Right hindlimb (tissue), 1 donor: ENCODE results near the gene QRICH2.
"Not testable (repeated sequence)": the region's sequence is repeated elsewhere in the genome, so short reads cannot be mapped to it uniquely, and the experiment has no call there.

Source experiments
- DNase-seq: peaks from one replicate; pipeline ENCODE4 v3.0.0-alpha.2; 2018

QRICH2 gene

DNA sequence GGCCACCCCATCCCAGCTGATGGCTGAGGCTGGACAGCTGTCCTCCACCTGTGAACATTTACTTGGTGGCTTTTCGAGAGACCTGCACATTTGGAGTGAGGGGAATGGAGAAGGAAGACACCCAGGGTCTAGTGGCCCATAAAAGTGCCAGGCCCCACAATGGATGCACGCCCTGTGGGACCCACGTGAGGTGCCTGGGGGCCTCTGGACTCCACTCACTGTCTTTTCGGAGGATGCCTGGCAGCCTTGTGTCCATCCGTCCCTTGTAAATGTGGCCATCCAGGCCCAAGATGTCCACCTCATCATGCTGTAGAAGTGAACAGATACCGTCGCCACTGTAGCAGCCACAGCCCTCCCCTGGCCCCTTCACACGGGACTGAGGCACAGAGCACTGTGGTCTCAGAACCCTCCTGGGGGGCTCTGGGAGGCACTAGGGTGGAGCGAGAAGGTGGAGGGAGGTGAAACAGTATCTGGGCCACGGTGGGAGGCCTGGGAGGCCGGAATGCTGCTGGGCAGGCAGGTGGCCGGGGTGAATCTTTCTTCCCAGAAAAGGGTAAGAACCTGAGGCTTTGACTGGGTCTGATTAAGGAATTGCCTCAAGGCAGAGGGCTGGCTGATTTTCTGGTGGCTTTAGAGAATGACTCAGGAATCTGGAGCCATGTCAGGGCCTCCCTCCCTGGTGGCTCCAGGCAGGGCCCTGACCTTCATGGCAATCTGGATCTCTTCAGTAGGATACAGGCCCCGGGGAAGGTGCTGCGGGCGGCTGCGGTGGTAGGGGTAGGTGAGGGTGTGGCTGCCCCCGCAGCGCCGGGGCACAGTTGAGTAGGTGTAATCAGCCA is 31.4 kb downstream of the QRICH2 start:
- no peak for DNase-seq

DNA sequence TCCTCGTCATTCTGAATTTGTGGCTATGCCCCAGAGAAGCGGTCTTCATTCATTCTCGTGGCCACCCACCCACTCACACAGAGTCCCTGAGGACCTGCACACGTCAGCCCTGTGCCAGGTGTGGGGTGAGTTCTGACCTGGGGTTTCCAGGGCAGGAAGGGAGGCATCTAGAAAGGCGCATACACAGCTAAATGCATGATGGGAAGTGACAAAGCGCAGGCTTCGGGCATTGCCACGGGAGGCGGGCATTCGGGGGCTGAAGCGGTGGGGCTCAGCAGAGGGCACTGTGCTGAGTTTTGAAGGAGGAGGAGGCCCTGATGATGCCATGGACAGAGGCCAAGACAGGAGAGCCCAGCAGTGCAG is 32.0 kb downstream of the QRICH2 start:
- no peak for DNase-seq

DNA sequence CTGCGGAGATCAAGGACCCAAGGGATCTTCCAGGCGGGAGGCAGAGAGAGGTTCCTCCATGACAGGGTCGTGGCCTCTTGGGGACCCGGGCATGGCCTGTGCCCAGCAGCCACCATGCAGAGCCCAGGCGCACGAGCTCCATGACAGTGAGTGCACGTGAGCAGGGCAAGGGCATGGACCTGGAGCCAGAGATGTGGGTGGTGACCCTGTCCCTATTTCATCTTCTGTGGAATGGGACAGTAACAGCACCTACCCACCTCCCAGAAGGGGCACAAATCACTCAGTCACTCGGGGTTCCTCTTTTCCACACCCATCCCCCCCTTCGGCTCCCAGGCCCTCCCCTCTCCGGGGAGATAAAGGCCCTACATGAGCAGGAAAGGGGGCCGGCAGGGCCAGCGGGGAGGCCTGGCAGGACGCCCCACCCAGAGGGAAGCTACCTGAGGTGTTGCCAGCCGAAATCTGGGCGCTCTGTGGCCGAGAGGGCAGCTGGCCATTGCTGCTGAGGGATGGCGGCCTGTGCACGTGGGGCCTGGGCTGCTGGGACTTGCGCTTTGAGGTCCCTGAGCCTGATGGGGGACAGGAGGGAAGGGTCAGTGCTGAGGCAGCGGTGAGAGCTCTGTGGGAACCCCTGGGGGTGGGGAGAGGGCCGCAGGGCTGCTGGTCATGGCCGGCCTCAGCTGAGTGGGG is 32.6 kb downstream of the QRICH2 start:
- DNase-seq: no peak

DNA sequence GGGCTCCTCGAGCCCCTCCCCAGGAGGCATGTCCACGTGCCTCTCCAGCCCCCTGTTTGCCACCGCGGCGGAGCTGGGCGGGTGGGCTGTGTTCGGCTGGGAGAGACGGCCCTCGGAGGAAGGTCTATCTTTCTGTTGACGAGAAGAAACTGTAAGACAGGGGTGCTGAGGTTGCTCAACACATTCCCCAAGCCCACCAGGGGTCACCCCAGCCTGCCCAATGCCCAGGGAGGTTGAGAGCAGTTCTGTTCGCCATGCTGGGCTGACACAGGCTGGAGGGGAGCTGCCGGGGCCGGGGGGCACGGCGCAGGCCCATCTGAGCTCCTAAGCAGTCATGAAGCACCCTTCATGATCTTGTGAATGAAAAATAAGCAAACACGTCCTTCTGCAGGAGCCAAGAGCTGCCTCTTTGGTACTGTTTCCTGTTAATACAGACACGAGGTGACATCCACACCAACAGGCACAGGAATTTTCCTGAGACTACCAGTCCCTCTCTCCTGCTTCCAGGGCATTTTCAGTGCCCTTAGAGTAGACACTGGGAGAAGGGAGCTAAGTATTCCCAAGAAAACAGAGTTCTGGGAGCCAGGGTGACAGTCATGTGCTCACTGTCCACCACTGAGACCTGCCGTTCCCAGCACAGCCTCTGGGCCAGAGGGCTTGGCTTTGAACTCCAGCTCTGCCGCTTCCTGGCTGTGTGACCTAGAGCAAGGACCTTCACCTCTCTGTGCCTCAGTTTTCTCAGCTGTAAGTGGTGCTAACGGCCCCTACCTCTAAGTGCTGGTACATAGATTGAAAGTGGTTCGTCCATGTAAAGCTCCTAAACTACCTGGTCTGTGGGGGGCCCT is 33.7 kb downstream of the QRICH2 start:
- no peak for DNase-seq

DNA sequence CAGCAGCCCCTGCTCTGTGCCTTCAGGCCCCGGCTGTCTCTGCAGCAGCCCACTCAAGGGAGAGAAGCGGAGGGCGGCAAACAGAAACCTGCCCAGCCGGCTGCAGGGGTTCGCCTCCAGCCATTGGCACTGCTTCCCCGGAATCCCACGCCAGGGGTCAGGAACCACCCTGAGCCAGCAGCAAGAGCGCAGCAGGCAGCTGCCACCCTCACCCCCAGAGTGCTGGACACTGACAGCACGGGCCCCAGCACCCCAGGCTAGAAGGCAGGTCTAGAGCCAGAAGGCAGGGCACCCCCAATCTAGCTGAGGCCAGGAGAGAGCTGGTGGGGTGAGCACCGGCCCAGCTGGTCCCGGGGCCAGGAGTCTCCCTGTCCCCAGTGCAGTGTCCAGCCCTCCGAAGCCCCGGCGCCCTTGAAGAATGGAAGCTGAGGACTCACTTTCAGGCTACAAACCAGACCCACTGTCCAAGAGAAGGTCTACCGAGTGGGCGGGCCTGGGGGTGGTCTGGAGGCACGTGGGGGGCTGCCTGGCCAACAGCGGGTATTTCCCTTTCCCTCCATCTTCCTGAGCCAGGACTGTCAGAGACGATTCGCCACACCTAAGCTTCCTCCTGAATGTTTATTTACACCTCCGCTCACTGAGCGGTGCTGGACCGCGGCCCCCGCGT is 34.5 kb downstream of the QRICH2 start:
- no peak for DNase-seq

DNA sequence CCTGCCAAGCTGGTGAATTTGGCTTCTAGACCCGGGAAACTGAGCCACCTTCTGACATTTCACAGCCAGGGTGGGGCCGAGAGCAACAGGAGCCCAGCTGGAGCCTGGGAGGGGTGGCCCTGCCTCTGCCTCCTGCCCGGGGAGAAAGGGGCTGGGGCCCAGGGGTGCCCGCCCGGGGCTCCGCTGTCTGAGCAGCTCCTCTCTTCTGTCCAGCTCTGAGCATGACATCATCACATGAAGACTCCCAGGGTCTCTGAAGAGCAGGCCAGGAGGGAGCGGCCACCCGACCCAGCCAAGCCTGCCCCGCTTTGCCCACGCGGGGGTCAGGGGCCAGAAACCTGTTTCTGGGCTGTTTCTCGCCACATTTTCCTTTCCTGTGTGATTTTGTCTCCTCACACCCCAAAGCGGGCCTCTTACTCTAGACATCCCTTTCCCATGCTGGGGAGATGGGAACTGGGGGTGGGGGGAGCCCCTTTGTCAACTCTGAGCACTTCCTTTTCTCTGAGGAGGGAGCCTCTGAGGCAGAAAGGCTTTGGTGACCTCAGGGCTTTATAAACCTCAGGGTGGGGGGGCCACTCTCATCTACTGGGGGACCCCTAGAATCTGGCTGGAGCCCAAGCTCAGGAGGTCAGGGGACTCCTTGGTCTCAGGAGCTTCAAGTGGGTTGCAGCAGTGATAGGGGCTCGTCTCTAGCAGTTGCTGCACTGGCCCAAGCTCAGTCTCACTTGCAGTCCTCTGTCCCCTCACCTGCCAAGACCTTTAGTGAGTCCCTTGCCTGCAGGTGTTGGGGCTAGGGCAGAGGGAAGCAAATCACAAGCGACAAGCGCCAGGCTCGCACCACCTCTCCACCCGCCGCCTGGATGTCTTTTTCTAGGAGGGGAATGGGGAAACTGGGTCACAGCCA is 35.3 kb downstream of the QRICH2 start:
- DNase-seq: no peak

DNA sequence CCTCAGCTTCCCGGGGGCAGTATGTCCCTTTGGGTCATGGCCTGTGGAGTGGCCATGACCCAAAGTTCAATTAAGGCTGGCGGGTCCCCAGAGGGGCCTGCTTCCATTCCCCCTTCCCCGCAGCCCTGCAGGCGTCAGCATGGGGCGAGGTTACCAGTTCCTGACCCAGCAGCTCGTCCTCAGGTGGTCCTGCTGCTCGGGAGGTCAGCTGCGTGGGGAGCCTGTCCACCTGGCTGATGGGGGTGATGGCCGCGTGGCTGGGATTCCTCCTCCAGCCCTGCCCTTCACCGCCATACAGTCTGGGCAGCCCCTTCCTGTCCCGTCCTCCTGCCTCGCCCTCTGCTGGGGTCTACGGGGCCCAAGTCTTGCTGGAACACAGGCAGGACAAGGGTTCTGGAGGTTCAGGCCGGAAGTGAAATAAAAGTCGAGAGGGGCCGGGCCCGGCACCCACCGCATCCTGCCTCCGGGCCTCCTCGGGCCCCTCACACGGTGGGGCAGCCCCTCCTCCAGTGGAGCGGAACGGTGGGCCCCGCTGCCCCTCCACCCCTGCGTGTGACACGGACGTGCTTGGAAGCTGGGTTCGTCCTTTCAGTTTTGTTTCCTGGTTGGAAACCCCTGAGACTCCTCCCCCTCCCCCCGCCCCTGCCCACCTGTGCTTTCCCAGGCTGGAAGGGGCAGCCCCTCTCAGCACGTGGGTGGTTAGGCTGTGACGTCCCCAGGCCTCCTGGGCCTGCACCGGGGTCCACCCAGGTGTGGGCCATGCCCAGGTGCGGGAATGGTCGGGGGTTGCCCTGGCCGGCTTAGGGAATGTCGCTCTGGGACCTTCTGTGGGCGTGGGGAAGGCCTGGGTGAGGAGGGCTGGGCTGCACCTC is 36.2 kb downstream of the QRICH2 start:
- peak; percentile 61 for DNase-seq

DNA sequence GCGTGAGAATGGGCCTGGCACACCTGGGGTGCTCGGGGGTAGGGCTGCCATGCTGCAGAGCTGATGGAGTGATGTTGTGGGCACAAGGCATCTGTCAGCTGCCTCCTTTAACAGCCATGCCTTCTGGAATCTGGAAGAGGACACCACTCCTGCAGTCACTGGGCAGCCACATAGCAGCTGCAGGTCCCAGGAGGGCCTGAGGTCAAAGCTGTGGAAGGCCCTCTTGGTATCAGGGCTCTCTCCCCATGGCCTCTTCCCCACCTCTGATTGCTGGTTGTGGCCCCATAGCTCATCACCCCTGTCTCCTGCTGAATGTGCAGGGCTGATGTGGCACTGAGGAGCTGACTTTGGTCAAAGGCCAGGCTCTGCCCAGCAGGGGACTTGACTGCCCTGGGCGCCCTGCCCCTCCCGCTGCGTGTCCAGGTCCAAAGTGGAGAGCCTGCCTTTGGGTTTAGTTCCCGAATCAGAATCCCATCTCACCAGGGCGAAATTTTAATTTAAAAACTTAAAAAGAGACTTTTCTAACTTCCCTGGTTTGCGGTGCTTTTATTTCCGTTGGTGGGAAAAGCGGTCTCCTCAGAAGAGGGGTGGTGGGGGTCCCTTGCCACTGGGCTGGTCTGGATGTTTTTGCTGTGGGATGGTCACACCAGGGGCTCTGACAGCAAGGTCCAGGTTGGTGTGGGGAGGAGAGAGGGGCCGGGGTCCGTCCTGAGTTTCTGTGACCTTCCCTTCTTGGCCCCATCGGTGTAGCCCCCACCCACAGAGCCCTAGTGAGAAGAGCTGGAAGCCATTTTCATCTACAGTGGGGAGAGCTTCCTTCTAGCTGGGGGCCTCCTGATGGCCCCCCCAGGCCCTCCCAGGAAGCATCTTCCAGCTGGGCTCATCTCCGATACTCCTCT is 37.1 kb downstream of the QRICH2 start:
- no peak for DNase-seq

DNA sequence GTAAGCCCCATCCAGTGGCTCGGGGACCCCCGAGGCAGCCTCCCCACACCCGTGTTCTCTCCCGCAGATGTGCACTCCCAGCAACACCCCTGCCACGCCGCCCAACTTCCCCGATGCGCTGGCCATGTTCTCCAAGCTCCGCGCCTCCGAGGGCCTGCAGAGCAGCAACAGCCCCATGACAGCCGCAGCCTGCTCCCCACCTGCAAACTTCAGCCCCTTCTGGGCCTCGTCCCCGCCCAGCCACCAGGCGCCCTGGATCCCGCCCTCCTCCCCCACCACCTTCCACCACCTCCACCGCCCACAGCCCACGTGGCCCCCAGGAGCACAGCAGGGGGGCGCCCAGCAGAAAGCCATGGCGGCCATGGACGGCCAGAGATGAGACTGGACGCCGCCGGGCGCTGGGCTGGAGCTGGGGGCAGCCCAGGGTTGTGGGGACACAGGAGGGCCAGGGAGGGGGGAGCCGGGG is 37.9 kb downstream of the QRICH2 start:
- no peak for DNase-seq

DNA sequence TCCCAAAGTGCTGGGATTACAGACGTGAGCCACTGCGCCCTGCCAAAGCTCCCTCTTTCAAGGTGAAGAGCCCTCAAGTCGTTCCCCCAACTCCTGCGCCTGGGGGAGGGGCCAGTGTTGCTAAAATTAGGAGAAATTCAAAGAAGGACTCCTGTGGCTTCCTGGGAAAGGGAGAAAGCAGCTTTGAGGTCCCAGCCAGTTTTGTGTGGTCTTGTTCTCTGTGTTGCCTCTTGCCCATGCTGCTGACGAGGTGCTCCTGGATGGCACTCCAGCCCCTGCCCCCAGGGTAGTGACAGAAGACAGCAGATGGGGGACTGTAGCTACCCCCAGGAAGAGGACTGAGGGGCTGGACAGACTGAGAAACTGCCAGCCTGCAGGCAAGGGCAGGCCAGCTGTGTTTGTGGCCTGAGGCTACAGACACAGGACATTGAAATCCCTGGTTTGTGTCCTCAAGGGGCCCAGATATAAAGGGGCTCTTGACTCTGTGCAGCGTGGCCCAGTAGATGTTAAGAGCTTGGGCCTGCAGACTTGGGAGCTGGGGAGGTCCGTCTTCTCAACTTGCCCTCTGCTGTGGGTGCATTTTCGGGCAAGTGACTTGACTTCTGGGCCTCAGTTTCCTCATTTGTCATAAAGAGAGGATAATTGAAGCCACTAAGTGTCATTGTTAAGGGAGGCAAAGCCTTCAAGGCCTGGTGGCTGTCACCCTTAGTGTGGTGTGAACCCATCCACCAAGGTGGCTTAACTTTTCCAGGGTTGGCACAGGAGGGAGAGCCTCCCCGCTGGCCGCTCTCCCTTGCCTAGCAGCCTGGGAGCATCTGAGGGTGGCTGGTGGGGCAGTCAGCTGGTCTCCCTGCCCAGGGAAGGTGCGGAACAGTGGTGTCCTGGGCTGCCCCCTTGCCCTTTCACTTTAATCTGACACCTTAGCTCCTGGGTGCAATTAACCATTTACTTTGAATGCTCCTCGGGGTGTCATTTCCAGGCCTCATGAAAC is 38.8 kb downstream of the QRICH2 start:
- DNase-seq: no peak

DNA sequence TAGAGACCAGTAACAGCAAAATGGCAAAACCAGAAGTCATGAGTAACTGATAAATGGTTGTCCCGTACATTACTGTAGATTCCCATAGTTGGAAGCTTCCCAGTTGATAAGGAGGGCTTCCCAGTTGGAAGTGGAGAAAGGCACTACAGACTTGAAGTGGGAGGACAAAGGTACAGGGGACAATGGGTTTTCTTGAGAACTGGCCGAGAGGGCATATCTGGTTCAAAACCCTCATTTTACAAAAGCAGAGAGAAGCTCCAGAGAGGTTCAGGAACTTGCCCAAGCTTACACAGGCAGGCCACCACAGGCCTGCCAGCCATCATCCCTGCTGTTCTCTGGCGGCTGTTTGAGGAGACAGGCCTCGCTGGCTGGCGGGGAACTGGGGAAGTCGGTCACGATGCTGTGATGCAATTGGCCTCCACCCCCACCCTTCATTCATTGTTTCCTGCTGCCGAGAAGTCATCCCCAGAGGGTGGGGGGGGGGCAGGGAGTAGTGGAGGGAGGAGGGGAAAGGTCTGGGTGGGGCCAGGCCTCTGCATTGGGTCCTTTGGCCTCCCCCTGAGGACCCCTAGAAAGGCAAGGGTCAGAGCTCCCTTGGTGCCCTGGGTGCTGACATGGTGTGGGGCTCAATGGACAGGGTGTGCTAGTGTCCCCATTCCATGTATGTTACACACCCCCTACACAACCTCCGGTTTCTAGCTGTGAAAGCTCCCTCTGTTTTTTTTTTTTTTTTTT is 39.9 kb downstream of the QRICH2 start:
- DNase-seq: no peak

DNA sequence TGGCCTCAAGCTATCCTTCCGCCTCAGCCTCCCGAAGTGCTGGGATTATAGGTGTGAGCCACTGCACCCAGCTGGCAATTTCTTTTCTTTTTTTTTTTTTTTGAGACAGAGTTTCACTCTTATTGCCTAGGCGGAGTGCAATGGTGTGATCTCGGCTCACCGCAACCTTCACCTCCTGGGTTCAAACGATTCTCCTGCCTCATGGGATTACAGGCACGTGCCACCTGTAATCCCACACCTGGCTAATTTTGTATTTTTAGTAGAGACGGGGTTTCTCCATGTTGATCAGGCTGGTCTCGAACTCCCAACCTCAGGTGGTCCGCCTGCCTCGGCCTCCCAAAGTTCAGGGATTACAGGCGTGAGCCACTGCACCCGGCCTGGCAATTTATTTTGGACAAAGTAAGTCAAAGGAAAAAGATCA is 40.5 kb downstream of the QRICH2 start:
- DNase-seq: not testable (repeated sequence)

DNA sequence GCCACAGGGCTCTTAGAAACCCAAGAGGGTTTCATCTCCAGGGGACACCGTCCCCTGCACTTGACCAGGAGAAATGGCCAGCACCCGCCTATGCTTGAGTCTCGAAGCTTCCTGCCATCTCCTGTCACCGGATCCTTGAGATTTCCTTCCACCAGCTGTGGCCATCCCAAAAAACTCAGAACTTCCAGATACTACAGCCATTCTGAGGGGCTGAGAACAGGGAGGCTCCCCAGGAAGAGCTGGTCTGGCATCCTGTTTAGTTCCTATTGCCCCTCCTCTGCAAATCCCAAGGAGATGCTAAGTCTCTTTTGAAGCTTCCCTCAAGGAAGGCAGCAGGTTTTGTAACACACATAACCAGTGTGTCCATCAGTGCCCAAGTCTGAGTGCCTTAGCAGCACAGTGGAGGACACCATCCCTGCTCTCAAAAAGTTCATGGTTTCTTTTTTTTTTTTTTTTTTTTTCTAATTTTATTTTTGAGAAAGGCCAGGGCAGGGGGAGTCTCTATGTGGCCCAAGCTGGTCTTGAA is 41.0 kb downstream of the QRICH2 start:
- DNase-seq: no peak

DNA sequence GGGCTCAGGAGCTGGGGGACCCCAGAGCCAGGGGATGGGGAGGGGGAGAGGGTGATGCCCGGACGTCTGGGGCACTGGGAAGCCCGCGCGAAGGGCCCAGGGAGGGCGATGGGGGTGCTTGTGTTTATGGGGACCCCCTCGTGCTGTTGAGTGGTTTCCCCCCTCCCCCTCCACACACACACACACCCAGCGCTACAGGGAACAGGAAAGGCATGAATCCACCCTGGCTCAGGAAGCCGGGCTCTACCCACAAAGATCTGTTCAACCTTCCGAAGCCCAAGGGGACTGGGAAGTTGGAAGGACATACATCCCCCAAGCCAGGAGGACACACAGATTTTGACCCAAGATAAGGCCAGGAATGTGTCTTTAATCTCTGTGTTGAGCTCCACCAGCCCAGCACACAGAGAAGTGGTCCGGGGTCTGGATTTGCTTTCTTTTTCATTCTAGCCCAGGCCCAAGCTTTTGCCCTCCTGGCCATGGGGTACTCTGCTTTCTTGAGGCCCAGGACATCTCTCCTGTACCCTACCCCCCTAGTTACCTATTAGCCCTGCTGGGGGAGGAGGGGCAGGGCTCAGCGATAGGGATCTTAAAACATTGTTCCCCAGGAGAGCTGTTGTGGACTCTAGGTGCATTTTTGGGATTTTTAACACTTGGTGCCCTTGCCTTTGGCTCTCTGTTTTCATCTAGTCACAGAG is 41.7 kb downstream of the QRICH2 start:
- DNase-seq: peak; percentile 53

DNA sequence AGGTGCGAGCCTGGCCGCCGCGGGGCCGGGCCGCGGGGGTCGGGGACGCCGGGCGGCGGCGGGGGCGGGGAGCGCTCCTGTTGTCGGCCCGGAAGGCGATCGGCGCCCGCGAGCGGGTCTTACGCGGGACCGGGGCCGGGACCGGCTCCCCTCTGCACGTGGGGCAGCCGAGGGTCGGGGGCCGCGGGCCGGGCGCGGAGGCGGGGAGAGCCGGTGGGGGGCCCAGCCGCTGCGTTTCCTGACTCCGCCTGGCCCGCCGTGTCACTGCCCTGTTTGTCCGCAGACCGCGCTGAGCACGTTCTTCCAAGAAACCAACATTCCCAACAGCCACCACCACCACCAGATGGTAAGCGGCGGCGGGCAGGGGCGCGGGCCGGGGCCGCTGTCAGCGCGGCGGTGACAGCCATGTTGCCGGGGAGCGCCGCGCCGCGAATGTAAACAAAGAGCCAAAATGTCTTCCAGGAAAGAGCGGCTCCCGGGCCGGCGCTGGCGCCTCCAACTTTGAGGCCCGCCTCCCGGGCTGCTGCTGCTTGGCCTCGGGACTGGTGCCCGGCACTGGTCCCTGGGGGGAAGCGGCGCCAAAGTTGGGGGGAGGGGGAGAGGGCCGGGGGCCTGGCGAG is 42.3 kb downstream of the QRICH2 start:
- peak; percentile 75 for DNase-seq
